GM23338 (cell line): ENCODE results near the gene TRIM58. TPM values are rescaled to one million over a fixed set of nuclear protein-coding genes. Genes with fewer than 3 reads are reported as not detected.
A peak's percentile ranks its signal among the peaks of the same experiment; 100 is the strongest.

Experiments used
- ATAC-seq: fragments of 200-7000 bp; cut with Tn5 transposase; 3 replicates; pipeline ENCODE4 v1.9.1; 2020
- DNase-seq: peaks from one replicate; pipeline ENCODE4 v3.0.0-alpha.2; 2015; ENCODE audit warnings: low spot score
- H2AFZ ChIP-seq: fragments of 200-600 bp; sonication (generic); 2 replicates; pipeline ENCODE4 v1.8.0; 2016; ENCODE audit warnings: antibody characterized with exemption, mild to moderate bottlenecking, moderate library complexity
- H3F3A ChIP-seq: fragments of 200-600 bp; sonication (generic); replicated peaks from 2 replicates; pipeline ENCODE4 v1.8.0; 2017; ENCODE audit warnings: antibody characterized with exemption, mixed run types, low read depth
- H3K27ac ChIP-seq: fragments of 200-600 bp; sonication (generic); 2 replicates; pipeline ENCODE4 v1.6.1; 2016; ENCODE audit warnings: low read depth
- H3K27me3 ChIP-seq: fragments of 200-600 bp; sonication (generic); 2 replicates; pipeline ENCODE4 v1.8.0; 2016; ENCODE audit warnings: mild to moderate bottlenecking, mixed run types, moderate library complexity; ENCODE audit not compliant: insufficient read depth
- H3K36me3 ChIP-seq: fragments of 200-600 bp; sonication (generic); 2 replicates; pipeline ENCODE4 v1.8.0; 2016; ENCODE audit warnings: mild to moderate bottlenecking; ENCODE audit not compliant: insufficient read depth
- H3K4me1 ChIP-seq: fragments of 200-600 bp; sonication (generic); 2 replicates; pipeline ENCODE4 v1.8.0; 2016; ENCODE audit warnings: mild to moderate bottlenecking, moderate library complexity; ENCODE audit not compliant: insufficient read depth
- H3K4me2 ChIP-seq: fragments of 200-600 bp; sonication (generic); 2 replicates; pipeline ENCODE4 v1.7.1; 2017; ENCODE audit warnings: mixed run types
- H3K4me3 ChIP-seq: fragments of 200-600 bp; sonication (generic); 2 replicates; pipeline ENCODE4 v1.6.1; 2016; ENCODE audit warnings: mixed run types
- H3K79me2 ChIP-seq: fragments of 200-600 bp; sonication (generic); replicated peaks from 2 replicates; pipeline ENCODE4 v1.8.0; 2017; ENCODE audit warnings: mild to moderate bottlenecking; ENCODE audit not compliant: insufficient read depth
- H3K9me2 ChIP-seq: fragments of 200-600 bp; sonication (generic); 2 replicates; pipeline ENCODE4 v1.8.0; 2017; ENCODE audit not compliant: insufficient read depth
- H4K20me1 ChIP-seq: fragments of 200-600 bp; sonication (generic); replicated peaks from 2 replicates; pipeline ENCODE4 v1.8.0; 2017; ENCODE audit warnings: mild to moderate bottlenecking; ENCODE audit not compliant: insufficient read depth
- H3K27ac Mint-ChIP-seq: 2 replicates; pipeline ENCODE4 v1.8.0; 2020; ENCODE audit warnings: inconsistent platforms, mild to moderate bottlenecking, moderate library complexity, mixed read lengths
- H3K27me3 Mint-ChIP-seq: 3 replicates; pipeline ENCODE4 v1.8.0; 2022; ENCODE audit warnings: low read depth, mild to moderate bottlenecking, moderate library complexity, mixed read lengths, inconsistent platforms; ENCODE audit not compliant: insufficient read depth, poor library complexity
- H3K36me3 Mint-ChIP-seq: 3 replicates; pipeline ENCODE4 v1.8.0; 2021; ENCODE audit warnings: low read depth, mild to moderate bottlenecking, inconsistent platforms, moderate library complexity, mixed read lengths
- H3K4me1 Mint-ChIP-seq: 3 replicates; pipeline ENCODE4 v1.8.0; 2020; ENCODE audit warnings: mild to moderate bottlenecking, inconsistent platforms, mixed read lengths
- H3K4me3 Mint-ChIP-seq: 3 replicates; pipeline ENCODE4 v1.8.0; 2021; ENCODE audit warnings: moderate library complexity, mild to moderate bottlenecking, inconsistent platforms, mixed read lengths
- H3K9me3 Mint-ChIP-seq: 3 replicates; pipeline ENCODE4 v1.8.0; 2020; ENCODE audit warnings: moderate library complexity, mild to moderate bottlenecking, inconsistent platforms, mixed read lengths
- STAT1 ChIP-seq: IDR thresholded peaks from one replicate; pipeline ENCODE4 v1.6.1; 2016; ENCODE audit warnings: antibody characterized with exemption; ENCODE audit not compliant: unreplicated experiment
- ZNF331 ChIP-seq: fragments of 250-450 bp; sonication (Bioruptor Pico); IDR thresholded peaks from 2 replicates; pipeline ENCODE4 v1.5.0; 2020; ENCODE audit warnings: low read depth, mild to moderate bottlenecking, moderate library complexity
- polyA plus RNA-seq: library from polyadenylated mRNA; unstranded; fragments of >200 nt; fragmentation: Nextera tagmentation; extraction: Ambion mirVana; gene quantifications from 2 replicates; pipeline ENCODE4 v1.2.1, GENCODE V29; 2016
- total RNA-seq: library from RNA; depleted of rRNA; stranded (reverse); fragments of >200 nt; shearing (Covaris generic); gene quantifications from 2 replicates; pipeline ENCODE4 v1.2.3, GENCODE V29; 2014
- TF ChIP-seq, protein P1 (sequence below): IDR thresholded peaks from one replicate; pipeline ENCODE4 v1.6.1; 2018; ENCODE audit warnings: antibody characterized with exemption; ENCODE audit not compliant: unreplicated experiment
- TF ChIP-seq, protein P2 (sequence below): IDR thresholded peaks from 2 replicates; pipeline ENCODE4 v1.6.1; 2016; ENCODE audit warnings: antibody characterized with exemption

The TRIM58 gene
- total and polyA plus RNA-seq, 2 experiments from 2014 or later, result 2.4 to 3.4 TPM

DNA sequence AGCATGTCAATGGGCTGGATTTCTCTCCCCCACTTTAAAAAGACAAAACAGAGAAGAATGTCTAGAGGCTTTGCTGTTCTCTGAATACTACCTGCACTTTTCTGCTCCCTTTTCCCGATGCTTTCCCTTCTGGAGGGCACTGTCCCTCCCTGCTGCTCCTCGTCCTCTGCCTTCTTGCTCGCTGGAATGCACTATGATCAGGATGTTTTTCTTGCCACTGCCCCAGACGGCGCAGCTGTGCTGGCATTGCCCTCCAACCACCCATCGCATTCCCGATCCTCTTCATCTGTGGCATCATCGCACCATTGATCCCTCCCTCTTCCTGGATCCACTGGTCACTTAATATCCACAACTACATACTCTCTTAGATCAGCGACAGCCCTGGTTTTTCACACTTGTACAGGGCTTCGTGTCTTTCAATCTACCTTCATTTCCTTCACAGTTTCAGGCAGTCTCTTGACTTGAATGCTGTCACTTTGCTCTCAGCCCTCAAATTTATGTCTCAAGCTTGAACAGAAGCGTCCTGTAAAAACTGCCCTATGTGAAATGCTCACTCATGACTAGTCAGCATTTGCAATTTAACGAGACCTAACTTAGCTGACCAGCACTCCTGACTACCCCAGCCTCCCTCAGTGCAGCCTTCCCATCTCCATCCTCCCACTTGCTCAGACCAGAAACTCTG lies 11.8 kb upstream of the TRIM58 start (continued):
- TF ChIP-seq, protein P1, sequence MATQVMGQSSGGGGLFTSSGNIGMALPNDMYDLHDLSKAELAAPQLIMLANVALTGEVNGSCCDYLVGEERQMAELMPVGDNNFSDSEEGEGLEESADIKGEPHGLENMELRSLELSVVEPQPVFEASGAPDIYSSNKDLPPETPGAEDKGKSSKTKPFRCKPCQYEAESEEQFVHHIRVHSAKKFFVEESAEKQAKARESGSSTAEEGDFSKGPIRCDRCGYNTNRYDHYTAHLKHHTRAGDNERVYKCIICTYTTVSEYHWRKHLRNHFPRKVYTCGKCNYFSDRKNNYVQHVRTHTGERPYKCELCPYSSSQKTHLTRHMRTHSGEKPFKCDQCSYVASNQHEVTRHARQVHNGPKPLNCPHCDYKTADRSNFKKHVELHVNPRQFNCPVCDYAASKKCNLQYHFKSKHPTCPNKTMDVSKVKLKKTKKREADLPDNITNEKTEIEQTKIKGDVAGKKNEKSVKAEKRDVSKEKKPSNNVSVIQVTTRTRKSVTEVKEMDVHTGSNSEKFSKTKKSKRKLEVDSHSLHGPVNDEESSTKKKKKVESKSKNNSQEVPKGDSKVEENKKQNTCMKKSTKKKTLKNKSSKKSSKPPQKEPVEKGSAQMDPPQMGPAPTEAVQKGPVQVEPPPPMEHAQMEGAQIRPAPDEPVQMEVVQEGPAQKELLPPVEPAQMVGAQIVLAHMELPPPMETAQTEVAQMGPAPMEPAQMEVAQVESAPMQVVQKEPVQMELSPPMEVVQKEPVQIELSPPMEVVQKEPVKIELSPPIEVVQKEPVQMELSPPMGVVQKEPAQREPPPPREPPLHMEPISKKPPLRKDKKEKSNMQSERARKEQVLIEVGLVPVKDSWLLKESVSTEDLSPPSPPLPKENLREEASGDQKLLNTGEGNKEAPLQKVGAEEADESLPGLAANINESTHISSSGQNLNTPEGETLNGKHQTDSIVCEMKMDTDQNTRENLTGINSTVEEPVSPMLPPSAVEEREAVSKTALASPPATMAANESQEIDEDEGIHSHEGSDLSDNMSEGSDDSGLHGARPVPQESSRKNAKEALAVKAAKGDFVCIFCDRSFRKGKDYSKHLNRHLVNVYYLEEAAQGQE, result no peak
- no peak for TF ChIP-seq STAT1
- TF ChIP-seq, protein P2, sequence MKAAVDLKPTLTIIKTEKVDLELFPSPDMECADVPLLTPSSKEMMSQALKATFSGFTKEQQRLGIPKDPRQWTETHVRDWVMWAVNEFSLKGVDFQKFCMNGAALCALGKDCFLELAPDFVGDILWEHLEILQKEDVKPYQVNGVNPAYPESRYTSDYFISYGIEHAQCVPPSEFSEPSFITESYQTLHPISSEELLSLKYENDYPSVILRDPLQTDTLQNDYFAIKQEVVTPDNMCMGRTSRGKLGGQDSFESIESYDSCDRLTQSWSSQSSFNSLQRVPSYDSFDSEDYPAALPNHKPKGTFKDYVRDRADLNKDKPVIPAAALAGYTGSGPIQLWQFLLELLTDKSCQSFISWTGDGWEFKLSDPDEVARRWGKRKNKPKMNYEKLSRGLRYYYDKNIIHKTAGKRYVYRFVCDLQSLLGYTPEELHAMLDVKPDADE, result no peak

DNA sequence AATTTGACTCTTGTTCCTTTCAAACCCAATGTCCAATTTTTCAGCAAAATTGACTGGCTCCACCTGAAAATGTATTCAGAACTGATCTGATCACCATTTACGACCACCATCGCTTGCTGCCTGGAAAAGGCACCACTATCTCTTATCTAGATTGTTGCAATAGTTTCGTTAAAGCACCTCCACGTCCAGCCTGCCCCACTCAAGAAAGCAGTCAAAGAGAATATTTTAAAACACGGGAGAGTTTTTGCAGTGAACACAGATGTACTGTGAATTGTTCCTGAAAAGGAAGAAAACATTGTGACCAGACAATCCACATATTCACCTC lies 11.3 kb upstream of the TRIM58 start:
- Histone ChIP-seq H3K27me3 (no peaks in the 10 kb centered on the region), H3K4me2 (0 out of 2 replicates have a peak overlapping the region, but pooled peaks have one; percentile 59), H3K27ac (no peak overlapping the region), H3K36me3 (no peaks in the 10 kb centered on the region), H2AFZ (peak overlapping the region; percentile 99), H3K9me2 (no peaks in the 10 kb centered on the region), H4K20me1 (no peaks in the 10 kb centered on the region), H3K79me2 (no peaks in the 10 kb centered on the region), H3F3A (no peaks in the 10 kb centered on the region), H3K4me3 (no peak overlapping the region), H3K4me1 (peaks cover 20% of the 10 kb centered on the region)
- TF ChIP-seq ZNF331 (CRISPR knock-in tag), result no peak
- TF ChIP-seq, protein P1, result no peak
- Mint-ChIP-seq H3K9me3 (peaks cover 45% of the 10 kb centered on the region), H3K4me1 (no peaks in the 10 kb centered on the region), H3K36me3 (peaks cover 5% of the 10 kb centered on the region; the same call in 2 of the 3 replicates), H3K27me3 (peaks cover 4% of the 10 kb centered on the region), H3K4me3 (no peak overlapping the region), H3K27ac (no peak overlapping the region)
- ATAC-seq (no peak), DNase-seq (no peak)
